Memory B cell (primary cell): ENCODE data around the gene CDX1.

Experiments used
- ATAC-seq: fragments of 150-1000 bp; cut with Tn5 transposase; 2 replicates; pipeline ENCODE4 v1.10.0; 2021; ENCODE audit warnings: low read depth, mild to moderate bottlenecking, moderate library complexity
- DNase-seq, 2 donors: peaks; one replicate each; pipeline ENCODE4 v3.0.0; 2022; ENCODE audit warnings: low spot score in 2 of 2
- H3K27ac Mint-ChIP-seq: one replicate; pipeline ENCODE4 v1.8.0; 2022; ENCODE audit warnings: mild to moderate bottlenecking, moderate library complexity, mixed read lengths
- H3K27me3 Mint-ChIP-seq: one replicate; pipeline ENCODE4 v1.8.0; 2022; ENCODE audit warnings: mixed read lengths
- H3K36me3 Mint-ChIP-seq: one replicate; pipeline ENCODE4 v1.8.0; 2022; ENCODE audit warnings: mild to moderate bottlenecking, mixed read lengths
- H3K4me1 Mint-ChIP-seq: one replicate; pipeline ENCODE4 v1.8.0; 2022; ENCODE audit warnings: mixed read lengths
- H3K4me3 Mint-ChIP-seq: one replicate; pipeline ENCODE4 v1.8.0; 2022; ENCODE audit warnings: mild to moderate bottlenecking, moderate library complexity, mixed read lengths
- H3K9me3 Mint-ChIP-seq: one replicate; pipeline ENCODE4 v1.8.0; 2022; ENCODE audit warnings: mixed read lengths

Gene CDX1

GRCh38 chr5:150183436-150183835, 16.9 kb downstream of the CDX1 start:
- Mint-ChIP-seq H3K36me3 (no peaks in the 10 kb centered on the region), H3K9me3 (no peaks in the 10 kb centered on the region), H3K27me3 (peaks cover 13% of the 10 kb centered on the region), H3K4me3 (no peak overlapping the region), H3K4me1 (peaks cover 5% of the 10 kb centered on the region), H3K27ac (no peak overlapping the region)
- DNase-seq = no peak
- no peak for ATAC-seq

- Mint-ChIP-seq H3K36me3 (no peaks in the 10 kb centered on the region), H3K4me3 (no peak overlapping the region), H3K4me1 (peaks cover 5% of the 10 kb centered on the region), H3K27ac (no peak overlapping the region), H3K9me3 (no peaks in the 10 kb centered on the region), H3K27me3 (peaks cover 14% of the 10 kb centered on the region)
- no peak for DNase-seq
- no peak for ATAC-seq
Measured at GRCh38 chr5:150184006-150184405, 17.4 kb downstream of the CDX1 start.

GRCh38 chr5:150184990-150185912, 18.7 kb downstream of the CDX1 start:
- Mint-ChIP-seq H3K9me3 (no peaks in the 10 kb centered on the region), H3K27ac (no peak overlapping the region), H3K36me3 (no peaks in the 10 kb centered on the region), H3K27me3 (peaks cover 20% of the 10 kb centered on the region), H3K4me1 (peaks cover 5% of the 10 kb centered on the region), H3K4me3 (no peak overlapping the region)
- ATAC-seq (no peak), DNase-seq (no peak)

- H3K4me3 Mint-ChIP-seq = no peak overlapping the region
- ATAC-seq = no peak
- H3K36me3 Mint-ChIP-seq = no peaks in the 10 kb centered on the region
- no peaks in the 10 kb centered on the region for H3K9me3 Mint-ChIP-seq
- H3K27ac Mint-ChIP-seq = no peak overlapping the region
- peaks cover 23% of the 10 kb centered on the region for H3K27me3 Mint-ChIP-seq
- DNase-seq = no peak
- H3K4me1 Mint-ChIP-seq = peaks cover 2% of the 10 kb centered on the region
Measured at GRCh38 chr5:150186137-150186536, 19.6 kb downstream of the CDX1 start.

GRCh38 chr5:150186897-150187296, 20.3 kb downstream of the CDX1 start:
- DNase-seq = no peak
- ATAC-seq = no peak
- Mint-ChIP-seq H3K4me1 (peaks cover 2% of the 10 kb centered on the region), H3K36me3 (no peaks in the 10 kb centered on the region), H3K9me3 (no peaks in the 10 kb centered on the region), H3K4me3 (no peak overlapping the region), H3K27ac (no peak overlapping the region), H3K27me3 (peaks cover 25% of the 10 kb centered on the region)

GRCh38 chr5:150188146-150188842, 21.7 kb downstream of the CDX1 start:
- Mint-ChIP-seq H3K9me3 (no peaks in the 10 kb centered on the region), H3K27ac (no peak overlapping the region), H3K4me3 (no peak overlapping the region), H3K27me3 (peaks cover 26% of the 10 kb centered on the region), H3K4me1 (peaks cover 2% of the 10 kb centered on the region), H3K36me3 (no peaks in the 10 kb centered on the region)
- ATAC-seq (no peak), DNase-seq (no peak)

GRCh38 chr5:150189326-150189725, 22.7 kb downstream of the CDX1 start:
- no peak for DNase-seq
- H3K27ac Mint-ChIP-seq = no peak overlapping the region
- no peak overlapping the region for H3K4me3 Mint-ChIP-seq
- no peaks in the 10 kb centered on the region for H3K9me3 Mint-ChIP-seq
- H3K36me3 Mint-ChIP-seq = no peaks in the 10 kb centered on the region
- H3K27me3 Mint-ChIP-seq = peaks cover 26% of the 10 kb centered on the region
- ATAC-seq = no peak
- H3K4me1 Mint-ChIP-seq = peaks cover 2% of the 10 kb centered on the region

GRCh38 chr5:150189728-150190502, 23.3 kb downstream of the CDX1 start, which contains the start of gene SLC6A7:
SLC6A7 (plus strand) TSS chr5:150190062; CDS start chr5:150190328, 266 bp downstream.
- no peak within 1 kb of the TSS for H3K4me3 Mint-ChIP-seq
- H3K27ac Mint-ChIP-seq = no peak within 1 kb of the TSS
- DNase-seq = no peak
- no peak for ATAC-seq
- H3K4me1 Mint-ChIP-seq = no peaks in the 10 kb centered on the region
- H3K27me3 Mint-ChIP-seq = peaks cover 24% of the 10 kb centered on the region
- no peaks in the 10 kb centered on the region for H3K36me3 Mint-ChIP-seq
- no peaks in the 10 kb centered on the region for H3K9me3 Mint-ChIP-seq

GRCh38 chr5:150190503-150190979, 24.0 kb downstream of the CDX1 start:
- DNase-seq = no peak
- no peak for ATAC-seq
- no peak overlapping the region for H3K27ac Mint-ChIP-seq
- H3K4me1 Mint-ChIP-seq = no peaks in the 10 kb centered on the region
- no peaks in the 10 kb centered on the region for H3K9me3 Mint-ChIP-seq
- no peaks in the 10 kb centered on the region for H3K36me3 Mint-ChIP-seq
- no peak overlapping the region for H3K4me3 Mint-ChIP-seq
- H3K27me3 Mint-ChIP-seq = peaks cover 23% of the 10 kb centered on the region

GRCh38 chr5:150190987-150191386, 24.4 kb downstream of the CDX1 start:
- H3K4me1 Mint-ChIP-seq = no peaks in the 10 kb centered on the region
- DNase-seq (no peak), ATAC-seq (no peak)
- no peaks in the 10 kb centered on the region for H3K36me3 Mint-ChIP-seq
- peaks cover 23% of the 10 kb centered on the region for H3K27me3 Mint-ChIP-seq
- H3K9me3 Mint-ChIP-seq = no peaks in the 10 kb centered on the region
- no peak overlapping the region for H3K27ac Mint-ChIP-seq
- no peak overlapping the region for H3K4me3 Mint-ChIP-seq

- H3K9me3 Mint-ChIP-seq = no peaks in the 10 kb centered on the region
- H3K36me3 Mint-ChIP-seq = no peaks in the 10 kb centered on the region
- no peak overlapping the region for H3K27ac Mint-ChIP-seq
- H3K27me3 Mint-ChIP-seq = peaks cover 20% of the 10 kb centered on the region
- no peak for DNase-seq
- no peak overlapping the region for H3K4me3 Mint-ChIP-seq
- no peak for ATAC-seq
- H3K4me1 Mint-ChIP-seq = no peaks in the 10 kb centered on the region
Measured at GRCh38 chr5:150192462-150192861, 25.9 kb downstream of the CDX1 start.

GRCh38 chr5:150195736-150196485, 29.3 kb downstream of the CDX1 start:
- H3K27ac Mint-ChIP-seq = no peak overlapping the region

GRCh38 chr5:150196514-150196913, 29.9 kb downstream of the CDX1 start:
- no peaks in the 10 kb centered on the region for H3K36me3 Mint-ChIP-seq
- peaks cover 21% of the 10 kb centered on the region for H3K27me3 Mint-ChIP-seq
- no peaks in the 10 kb centered on the region for H3K4me1 Mint-ChIP-seq
- DNase-seq (no peak), ATAC-seq (no peak)
- no peaks in the 10 kb centered on the region for H3K9me3 Mint-ChIP-seq
- no peak overlapping the region for H3K4me3 Mint-ChIP-seq
- no peak overlapping the region for H3K27ac Mint-ChIP-seq

More at GRCh38 chr5:150195736-150196485, 29.3 kb downstream of the CDX1 start:
- Mint-ChIP-seq H3K36me3 (no peaks in the 10 kb centered on the region), H3K4me3 (no peak overlapping the region), H3K9me3 (no peaks in the 10 kb centered on the region), H3K27me3 (peaks cover 22% of the 10 kb centered on the region), H3K4me1 (no peaks in the 10 kb centered on the region)
- DNase-seq (no peak), ATAC-seq (no peak)
